HG03060 (cell line): ENCODE results near the gene SHE.
"Not testable (repeated sequence)": the region's sequence is repeated elsewhere in the genome, so short reads cannot be mapped to it uniquely, and the experiment has no call there.

ENCODE experiments used
- ATAC-seq: cut with Tn5 transposase; IDR thresholded peaks from one replicate; pipeline ENCODE4 v1.9.1; 2021; ENCODE audit warnings: low read depth, moderate number of reproducible peaks; ENCODE audit not compliant: unreplicated experiment

SHE gene

GRCh38 chr1:154502066-154502743, at the start of gene SHE, which contains the start of gene TDRD10:
SHE (minus strand) TSS chr1:154502412; CDS start chr1:154502026, 386 bp downstream.
TDRD10 (plus strand) TSS chr1:154502219; CDS start chr1:154506904, 4,685 bp downstream.
- no peak for ATAC-seq

- no peak for ATAC-seq
Observed at GRCh38 chr1:154551474-154551873, 49.3 kb upstream of the SHE start.

- no peak for ATAC-seq
Observed at GRCh38 chr1:154550657-154551056, 48.4 kb upstream of the SHE start.

GRCh38 chr1:154550070-154550469, 47.9 kb upstream of the SHE start:
- ATAC-seq: no peak

- ATAC-seq: no peak
Observed at GRCh38 chr1:154549202-154549770, 47.1 kb upstream of the SHE start.

- ATAC-seq: no peak
Observed at GRCh38 chr1:154548028-154548427, 45.8 kb upstream of the SHE start.

GRCh38 chr1:154547105-154547732, 45.0 kb upstream of the SHE start:
- no peak for ATAC-seq

- no peak for ATAC-seq
Observed at GRCh38 chr1:154546264-154547063, 44.3 kb upstream of the SHE start.

- ATAC-seq: no peak
Observed at GRCh38 chr1:154541231-154541630, 39.0 kb upstream of the SHE start.

- no peak for ATAC-seq
Observed at GRCh38 chr1:154539486-154540483, 37.6 kb upstream of the SHE start.

- no peak for ATAC-seq
Observed at GRCh38 chr1:154536570-154536969, 34.4 kb upstream of the SHE start.

GRCh38 chr1:154533952-154534844, 32.0 kb upstream of the SHE start:
- ATAC-seq: no peak

GRCh38 chr1:154531950-154532349, 29.7 kb upstream of the SHE start:
- ATAC-seq: not testable (repeated sequence)

- ATAC-seq: no peak
Observed at GRCh38 chr1:154529308-154529707, 27.1 kb upstream of the SHE start.

- no peak for ATAC-seq
Observed at GRCh38 chr1:154527192-154527591, 25.0 kb upstream of the SHE start.

- no peak for ATAC-seq
Observed at GRCh38 chr1:154524881-154525280, 22.7 kb upstream of the SHE start.

- no peak for ATAC-seq
Observed at GRCh38 chr1:154521695-154522094, 19.5 kb upstream of the SHE start.

- no peak for ATAC-seq
Observed at GRCh38 chr1:154520333-154520732, 18.1 kb upstream of the SHE start.

- no peak for ATAC-seq
Observed at GRCh38 chr1:154519591-154519991, 17.4 kb upstream of the SHE start.
